MCF 10A (cell line): ENCODE data around the gene NME2. TPM values are rescaled to one million over a fixed set of nuclear protein-coding genes. Genes with fewer than 3 reads are reported as not detected.
A peak's percentile ranks its signal among the peaks of the same experiment; 100 is the strongest.

Experiments
- BruUV-seq: library from RNA; stranded (reverse); fragments of 400-500 nt; replicated peaks from 2 replicates; lab custom pipeline; 2021; lab: Mats Ljungman, UMichigan
- CTCF ChIA-PET: fragments of 300-600 bp; sonication (Branson Sonifier 250); formaldehyde crosslinking; extraction: SDS; loops from one replicate; lab custom pipeline; 2021; ENCODE audit warnings: antibody characterized with exemption, inconsistent platforms; lab: Yijun Ruan, JAX
- POLR2A ChIA-PET: fragments of 300-600, 350-650 bp; sonication (Branson Sonifier 250); formaldehyde crosslinking; extraction: SDS; loops from one replicate; lab custom pipeline; 2020; ENCODE audit warnings: antibody characterized with exemption, inconsistent platforms; lab: Yijun Ruan, JAX
- DNase-seq: peaks from one replicate; pipeline ENCODE4 v3.0.0-alpha.2; 2018; ENCODE audit not compliant: unreplicated experiment
- H3K27ac Mint-ChIP-seq: one replicate; pipeline ENCODE4 v1.8.0; 2022; ENCODE audit warnings: mild to moderate bottlenecking, low read depth, mixed read lengths; ENCODE audit not compliant: unreplicated experiment
- H3K27me3 Mint-ChIP-seq: one replicate; pipeline ENCODE4 v1.8.0; 2022; ENCODE audit warnings: mixed read lengths; ENCODE audit not compliant: insufficient read depth, unreplicated experiment
- H3K36me3 Mint-ChIP-seq: one replicate; pipeline ENCODE4 v1.8.0; 2022; ENCODE audit warnings: mild to moderate bottlenecking, moderate library complexity, mixed read lengths; ENCODE audit not compliant: insufficient read depth, unreplicated experiment
- H3K4me1 Mint-ChIP-seq: one replicate; pipeline ENCODE4 v1.8.0; 2022; ENCODE audit warnings: mixed read lengths; ENCODE audit not compliant: insufficient read depth, unreplicated experiment
- H3K4me3 Mint-ChIP-seq: one replicate; pipeline ENCODE4 v1.8.0; 2022; ENCODE audit warnings: mild to moderate bottlenecking, moderate library complexity, mixed read lengths; ENCODE audit not compliant: unreplicated experiment
- H3K9me3 Mint-ChIP-seq: one replicate; pipeline ENCODE4 v1.8.0; 2022; ENCODE audit warnings: mixed read lengths; ENCODE audit not compliant: unreplicated experiment
- intact Hi-C: fragments of 100-400 bp; cut with micrococcal nuclease; formaldehyde crosslinking; loops from 2 replicates; pipeline ENCODE4 v1.14.1; 2022
- total RNA-seq: library from RNA; stranded (reverse); gene quantifications from 2 replicates; pipeline ENCODE4 v1.2.3, GENCODE V29; 2022
- TF ChIP-seq, protein P1 (sequence below): fragments of 200-600 bp; IDR thresholded peaks from one replicate; pipeline ENCODE4 v1.8.0; 2022; ENCODE audit warnings: antibody characterized with exemption, mild to moderate bottlenecking; ENCODE audit not compliant: unreplicated experiment

The NME2 gene
- total RNA-seq, 1 experiment from 2014 or later, result 1,033 TPM

DNA sequence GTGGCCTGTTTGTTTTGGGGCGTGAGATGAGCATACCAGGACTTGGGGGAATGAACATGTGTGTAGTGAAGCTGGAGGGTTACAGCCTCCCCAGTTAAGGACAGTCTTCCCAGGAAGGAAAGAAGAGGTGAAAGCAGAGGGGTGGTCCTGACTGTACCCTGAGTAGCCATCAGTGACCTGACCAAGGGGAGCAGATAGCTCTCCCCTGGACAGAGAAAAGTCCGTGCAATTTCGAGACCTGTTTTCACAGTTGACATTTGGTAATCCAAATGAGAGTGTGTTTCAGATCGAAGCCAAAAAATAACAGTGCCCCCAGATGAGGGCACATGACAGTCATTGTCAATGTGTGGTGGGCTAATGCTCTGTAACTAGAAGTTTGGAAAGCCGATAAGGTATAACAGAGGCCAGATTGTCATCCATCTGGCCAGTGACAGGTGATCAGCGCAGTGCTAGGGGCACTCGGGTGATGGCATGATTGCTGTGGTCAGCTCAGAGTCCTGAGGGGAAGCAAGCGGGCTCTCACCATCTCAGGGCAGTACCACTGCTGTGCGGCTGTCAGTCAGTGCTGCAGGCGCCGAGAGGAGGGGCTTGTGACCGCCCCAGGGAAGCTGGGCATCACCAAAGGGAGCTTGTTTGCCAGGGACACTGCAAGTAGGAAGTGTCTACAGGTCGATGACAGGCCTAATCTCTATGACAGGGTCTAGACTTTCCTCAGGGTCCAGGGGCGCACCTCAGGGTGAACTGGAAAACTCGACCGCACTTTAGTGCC, 1.1 kb upstream of the NME2 start:
- TF ChIP-seq, protein P1, sequence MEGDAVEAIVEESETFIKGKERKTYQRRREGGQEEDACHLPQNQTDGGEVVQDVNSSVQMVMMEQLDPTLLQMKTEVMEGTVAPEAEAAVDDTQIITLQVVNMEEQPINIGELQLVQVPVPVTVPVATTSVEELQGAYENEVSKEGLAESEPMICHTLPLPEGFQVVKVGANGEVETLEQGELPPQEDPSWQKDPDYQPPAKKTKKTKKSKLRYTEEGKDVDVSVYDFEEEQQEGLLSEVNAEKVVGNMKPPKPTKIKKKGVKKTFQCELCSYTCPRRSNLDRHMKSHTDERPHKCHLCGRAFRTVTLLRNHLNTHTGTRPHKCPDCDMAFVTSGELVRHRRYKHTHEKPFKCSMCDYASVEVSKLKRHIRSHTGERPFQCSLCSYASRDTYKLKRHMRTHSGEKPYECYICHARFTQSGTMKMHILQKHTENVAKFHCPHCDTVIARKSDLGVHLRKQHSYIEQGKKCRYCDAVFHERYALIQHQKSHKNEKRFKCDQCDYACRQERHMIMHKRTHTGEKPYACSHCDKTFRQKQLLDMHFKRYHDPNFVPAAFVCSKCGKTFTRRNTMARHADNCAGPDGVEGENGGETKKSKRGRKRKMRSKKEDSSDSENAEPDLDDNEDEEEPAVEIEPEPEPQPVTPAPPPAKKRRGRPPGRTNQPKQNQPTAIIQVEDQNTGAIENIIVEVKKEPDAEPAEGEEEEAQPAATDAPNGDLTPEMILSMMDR, result no peak
- peaks cover 30% of the 10 kb centered on the region for H3K4me1 Mint-ChIP-seq
- DNase-seq, result no peak
- intact Hi-C loops, result no loop called here
- no peaks in the 10 kb centered on the region for H3K27me3 Mint-ChIP-seq
- CTCF ChIA-PET, result interaction anchor here (0.5 to 1.2 kb wide), 7 partner anchors 8 to 1495 kb away, joined by 3 to 6 read pairs (median 5); partner anchors contain the start of gene NME1
- POLR2A ChIA-PET, result interaction anchor here (0.7 to 2.6 kb wide), 13 partner anchors 11 to 299 kb away, joined by 3 to 58 read pairs (median 5); partner anchors contain the start of genes MBTD1, NME1, SPAG9 and TOB1
- peak overlapping the region; percentile 99 for H3K4me3 Mint-ChIP-seq
- peaks cover 78% of the 10 kb centered on the region for H3K36me3 Mint-ChIP-seq
- no peaks in the 10 kb centered on the region for H3K9me3 Mint-ChIP-seq
- no TSS peak for BruUV-seq
- peak overlapping the region; percentile 100 for H3K27ac Mint-ChIP-seq

DNA sequence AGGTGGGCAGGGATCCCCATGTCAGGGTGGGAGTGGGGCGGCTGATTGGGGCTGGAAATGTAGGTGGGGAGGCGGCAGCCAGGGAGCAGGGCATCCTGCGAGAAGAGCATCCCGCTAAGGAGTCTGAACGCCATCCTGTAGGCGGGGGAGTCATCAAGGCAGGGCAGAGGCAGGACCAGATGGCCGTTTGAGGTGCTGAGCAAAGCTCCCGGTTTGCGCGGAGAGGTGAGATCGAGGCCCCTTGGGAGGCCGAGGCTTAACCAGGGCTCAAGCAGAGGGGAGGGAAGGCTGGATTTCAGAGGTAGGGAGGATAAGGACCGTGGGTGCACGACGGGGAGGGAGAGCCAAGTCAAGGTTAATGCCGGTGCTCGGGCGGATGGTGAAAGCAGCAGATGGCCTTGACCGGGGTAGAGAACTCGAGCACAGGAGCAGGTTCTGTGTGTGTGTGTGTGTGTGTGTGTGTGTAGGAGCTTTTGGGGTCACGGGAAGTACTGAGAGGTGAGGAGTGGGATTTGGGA, 472 bp upstream of the NME2 start:
- CTCF ChIA-PET, result interaction anchor here (0.5 to 0.9 kb wide), 3 partner anchors 11 to 1495 kb away, joined by 3 to 6 read pairs (median 5); no protein-coding TSS in a partner anchor
- BruUV-seq, result TSS peak; percentile 48
- intact Hi-C loops, result loop anchor here (2.0 kb wide), 1 partner anchor 95 kb away; the partner anchor contains the start of genes MBTD1 and UTP18
- Mint-ChIP-seq H3K27ac (peak overlapping the region; percentile 100), H3K27me3 (no peaks in the 10 kb centered on the region), H3K4me1 (peaks cover 30% of the 10 kb centered on the region), H3K9me3 (no peaks in the 10 kb centered on the region), H3K4me3 (peak overlapping the region; percentile 99), H3K36me3 (peaks cover 78% of the 10 kb centered on the region)
- POLR2A ChIA-PET, result interaction anchor here (0.5 to 2.6 kb wide), 16 partner anchors 11 to 1888 kb away, joined by 3 to 58 read pairs (median 4); partner anchors contain the start of genes MBTD1, NME1, SPAG9 and TOB1
- TF ChIP-seq, protein P1, result no peak
- DNase-seq, result no peak

DNA sequence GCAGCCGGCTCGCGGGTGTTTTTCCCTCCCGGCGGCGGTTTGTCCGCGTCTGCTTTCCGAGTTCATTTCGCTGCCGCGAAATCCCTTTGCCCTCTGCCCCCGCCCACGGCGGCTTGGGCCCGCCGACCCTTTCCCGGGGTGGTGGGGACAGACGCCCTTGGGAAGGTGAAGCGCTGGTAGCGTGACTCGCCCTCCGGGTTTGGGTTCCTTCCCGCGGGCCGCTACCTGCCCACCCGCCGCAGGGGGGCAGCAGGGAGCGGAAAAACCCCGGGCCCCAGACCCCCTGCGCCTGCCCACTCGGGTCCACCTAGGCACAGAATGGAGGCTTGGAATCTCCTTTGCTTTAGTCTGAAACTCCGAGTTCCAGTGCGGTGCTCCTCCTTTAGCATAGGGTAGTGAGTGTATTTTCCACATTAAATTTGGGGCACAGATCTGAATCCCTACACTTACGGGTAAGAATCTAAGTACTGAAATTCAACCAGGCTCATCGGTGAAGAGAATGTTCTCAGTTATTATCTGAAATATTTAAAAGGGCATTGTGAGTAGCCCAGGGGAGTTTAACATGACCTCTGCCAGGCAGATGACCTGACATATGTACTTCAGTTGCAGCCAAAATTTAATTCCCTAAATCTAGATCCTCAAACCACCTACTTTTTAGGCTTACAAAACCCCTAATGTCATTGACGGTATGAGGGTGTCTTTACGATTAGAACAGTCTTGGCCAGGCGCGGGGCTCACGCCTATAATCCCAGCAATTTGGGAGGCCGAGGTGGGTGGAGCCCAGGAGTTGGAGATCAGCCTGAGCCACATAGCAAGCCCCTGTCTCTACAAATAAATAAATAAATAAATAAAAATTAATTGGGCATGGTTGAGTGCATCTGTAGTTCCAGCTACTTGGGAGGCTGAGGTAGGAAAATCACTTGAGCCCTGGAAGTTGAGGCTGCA, 1.0 kb downstream of the NME2 start:
- TF ChIP-seq, protein P1, result peak; percentile 68
- POLR2A ChIA-PET, result interaction anchor here (0.6 to 2.6 kb wide), 6 partner anchors 13 to 162 kb away, joined by 3 to 58 read pairs (median 4); partner anchors contain the start of genes NME1 and SPAG9
- H3K9me3 Mint-ChIP-seq, result no peaks in the 10 kb centered on the region
- TSS peak; percentile 53 for BruUV-seq
- peak overlapping the region; percentile 99 for H3K4me3 Mint-ChIP-seq
- no peaks in the 10 kb centered on the region for H3K27me3 Mint-ChIP-seq
- peaks cover 78% of the 10 kb centered on the region for H3K36me3 Mint-ChIP-seq
- peak; percentile 58 for DNase-seq
- H3K4me1 Mint-ChIP-seq, result peaks cover 30% of the 10 kb centered on the region
- intact Hi-C loops, result loop anchor here (2.0 kb wide), 1 partner anchor 94 kb away; the partner anchor contains the start of genes MBTD1 and UTP18
- H3K27ac Mint-ChIP-seq, result peak overlapping the region; percentile 77
- CTCF ChIA-PET, result interaction anchor here (0.7 to 1.3 kb wide), 2 partner anchors 166 to 617 kb away, joined by 4 to 5 read pairs; no protein-coding TSS in a partner anchor
